GM18861 (cell line): ENCODE results near the gene GRB14.
"Not testable (repeated sequence)": the region's sequence is repeated elsewhere in the genome, so short reads cannot be mapped to it uniquely, and the experiment has no call there.

Experiments used
- ATAC-seq: cut with Tn5 transposase; IDR thresholded peaks from one replicate; pipeline ENCODE4 v1.9.1; 2021; ENCODE audit not compliant: unreplicated experiment

GRB14 gene

GRCh38 chr2:164560902-164561301 lies 60.4 kb downstream of the GRB14 start:
- ATAC-seq, result no peak

DNA sequence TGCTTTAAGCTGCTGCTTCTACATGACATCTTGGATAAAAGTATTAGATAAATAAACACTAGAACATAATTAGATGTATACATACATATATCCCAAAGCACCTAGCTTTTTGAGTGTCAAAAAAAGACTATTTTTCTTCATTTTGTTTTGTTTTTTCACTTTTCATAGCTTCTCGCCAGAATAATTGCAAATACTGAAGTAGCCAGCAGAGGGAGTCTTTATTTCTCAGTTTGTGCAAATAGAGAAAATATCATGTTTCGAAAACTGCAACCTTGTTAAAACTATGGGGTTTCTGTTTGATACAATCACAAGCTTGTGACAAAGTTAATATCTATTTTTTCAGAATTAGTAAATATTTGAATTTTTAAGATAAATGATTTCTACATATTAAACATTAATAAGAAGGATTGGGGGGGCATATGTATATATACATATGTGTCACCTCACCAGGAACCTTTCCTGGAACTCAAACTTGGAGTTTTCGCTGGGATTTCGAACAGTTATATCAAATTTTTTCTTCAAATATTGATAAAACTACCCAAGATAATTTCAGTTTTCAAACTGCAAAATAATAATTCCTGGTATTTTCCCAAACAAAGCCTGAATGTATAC lies 61.0 kb downstream of the GRB14 start:
- peak; percentile 57 for ATAC-seq

DNA sequence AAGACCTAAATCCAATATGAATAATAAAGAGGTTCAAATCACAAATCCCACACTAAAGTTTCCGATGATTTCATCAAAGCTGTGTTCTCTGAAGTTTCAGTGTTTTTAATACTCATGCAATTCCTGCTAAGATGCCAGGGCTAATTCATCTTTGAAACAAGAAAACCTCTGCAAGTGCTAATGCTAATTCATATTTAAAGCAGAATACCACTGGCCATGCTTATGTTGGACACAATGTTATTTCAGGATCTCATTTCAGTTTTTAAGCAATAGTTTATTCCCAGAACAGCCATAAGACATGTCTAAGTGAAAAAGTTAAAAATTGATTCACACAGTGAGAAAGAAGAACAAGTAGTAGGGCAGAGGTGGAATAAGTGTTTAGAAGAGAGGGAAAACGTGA lies 62.8 kb downstream of the GRB14 start:
- ATAC-seq, result no peak

GRCh38 chr2:164554487-164554886 lies 66.8 kb downstream of the GRB14 start:
- ATAC-seq, result no peak

DNA sequence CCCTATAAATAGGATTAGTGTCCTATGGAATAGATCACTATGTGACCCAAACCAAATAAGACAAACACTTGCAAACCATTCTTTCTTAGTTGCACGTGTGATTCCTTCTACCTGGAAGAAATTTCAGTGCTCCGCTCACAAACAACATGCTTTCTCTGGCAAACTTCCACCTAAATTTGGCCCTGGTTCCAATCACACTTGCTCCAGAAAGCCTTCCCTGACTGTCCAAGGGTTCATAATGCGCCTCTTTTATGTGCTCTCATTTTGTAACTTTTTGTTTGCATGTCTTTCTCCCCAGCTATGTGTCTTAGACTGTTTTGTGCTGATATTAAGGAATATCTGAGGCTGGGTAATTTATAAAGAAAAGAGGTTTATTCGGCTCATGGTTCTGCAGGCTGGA lies 69.8 kb downstream of the GRB14 start:
- ATAC-seq, result no peak

- ATAC-seq, result not testable (repeated sequence)
Observed at GRCh38 chr2:164549705-164550104, 71.6 kb downstream of the GRB14 start.

GRCh38 chr2:164545484-164545883 lies 75.8 kb downstream of the GRB14 start:
- ATAC-seq, result no peak

DNA sequence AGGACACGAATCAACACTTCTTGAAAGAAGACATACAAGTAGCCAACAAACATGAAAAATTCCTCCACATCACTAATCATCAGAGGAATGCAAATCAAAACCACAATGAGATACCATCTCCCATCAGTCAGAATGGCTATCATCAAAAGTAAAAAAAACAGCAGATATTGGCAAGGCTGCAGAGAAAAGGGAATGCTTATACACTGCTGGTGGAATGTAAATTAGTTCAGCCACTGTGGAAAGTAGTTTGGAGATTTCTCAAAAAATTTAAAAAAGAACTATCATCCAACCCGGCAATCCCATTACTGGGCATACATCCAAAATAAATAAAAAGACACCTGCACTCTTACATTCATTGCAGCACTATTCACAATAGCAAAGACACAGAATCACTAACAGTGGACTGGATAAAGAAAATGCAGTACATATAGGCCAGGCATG lies 78.7 kb downstream of the GRB14 start:
- no peak for ATAC-seq

DNA sequence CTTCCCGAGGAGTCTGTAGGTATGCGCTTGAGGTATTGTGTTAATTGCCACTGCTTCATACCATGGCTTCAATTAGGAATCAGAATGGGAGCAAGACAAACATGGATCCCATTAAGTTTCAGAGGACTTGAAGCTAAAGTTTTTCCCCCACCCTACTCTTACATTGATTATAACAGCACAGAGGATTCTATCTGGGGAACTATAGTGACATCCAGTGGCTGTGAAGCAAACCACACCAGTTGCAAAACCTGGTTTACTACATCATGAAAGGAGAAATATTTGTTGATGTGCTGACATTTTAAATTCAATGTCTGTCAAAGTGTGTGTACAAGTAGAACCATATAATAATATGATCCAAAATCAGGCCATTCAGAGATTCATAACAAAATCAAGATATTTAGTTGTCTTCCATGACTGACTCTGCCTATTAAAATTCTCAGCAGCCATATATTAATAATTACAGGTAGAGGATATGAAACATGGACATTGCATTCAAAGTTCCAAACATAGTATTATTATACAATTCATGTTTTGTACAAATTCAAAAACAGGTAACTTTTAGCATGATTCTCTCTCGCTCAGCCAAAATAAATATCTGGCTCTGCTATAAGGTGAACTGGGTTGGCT lies 82.9 kb downstream of the GRB14 start:
- ATAC-seq, result peak; percentile 87

GRCh38 chr2:164535280-164536025 lies 85.8 kb downstream of the GRB14 start:
- ATAC-seq, result no peak

DNA sequence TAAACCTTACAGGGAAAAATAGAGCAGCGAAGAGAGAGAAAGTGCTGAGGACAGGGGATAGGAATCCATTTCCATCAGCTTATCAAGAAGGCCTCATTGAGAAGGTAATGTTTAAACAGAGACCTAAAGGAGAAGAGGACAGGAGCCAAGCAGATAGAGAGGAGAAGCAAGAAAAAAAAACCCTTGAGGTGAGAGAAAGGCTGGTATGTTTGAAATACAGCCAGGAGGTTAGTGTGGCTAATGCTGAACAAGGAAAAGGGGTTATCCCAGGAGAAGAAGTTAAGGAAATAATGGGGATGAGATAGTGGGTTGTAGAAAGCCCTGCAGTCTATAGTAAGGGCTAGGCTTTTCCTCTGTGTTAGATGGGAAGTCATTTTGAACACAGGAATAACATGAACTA lies 90.8 kb downstream of the GRB14 start:
- ATAC-seq, result no peak

- ATAC-seq, result no peak
Observed at GRCh38 chr2:164523726-164524125, 97.6 kb downstream of the GRB14 start.

- no peak for ATAC-seq
Observed at GRCh38 chr2:164523009-164523408, 98.3 kb downstream of the GRB14 start.

DNA sequence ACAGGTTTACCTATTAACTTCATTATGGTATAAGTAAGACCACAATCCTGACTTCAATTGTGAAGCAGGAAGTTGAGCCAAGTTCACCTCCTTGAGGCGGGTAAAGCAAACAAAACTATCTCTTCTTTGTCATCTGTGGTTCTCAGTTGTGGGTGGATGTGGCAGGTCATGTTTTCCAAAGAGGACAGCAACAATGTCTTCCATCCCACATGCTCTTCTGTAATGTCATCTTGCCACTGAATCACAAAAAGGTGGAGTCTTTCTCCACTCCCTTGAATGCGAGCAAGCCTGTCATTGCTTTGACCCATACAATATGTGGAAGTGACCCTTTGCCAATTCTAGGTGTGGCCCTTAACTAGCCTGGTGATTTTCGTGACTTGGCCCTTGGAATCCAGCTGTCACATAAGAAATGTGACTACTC lies 98.7 kb downstream of the GRB14 start:
- ATAC-seq, result no peak

GRCh38 chr2:164515734-164516133 lies 105.5 kb downstream of the GRB14 start:
- ATAC-seq, result no peak

DNA sequence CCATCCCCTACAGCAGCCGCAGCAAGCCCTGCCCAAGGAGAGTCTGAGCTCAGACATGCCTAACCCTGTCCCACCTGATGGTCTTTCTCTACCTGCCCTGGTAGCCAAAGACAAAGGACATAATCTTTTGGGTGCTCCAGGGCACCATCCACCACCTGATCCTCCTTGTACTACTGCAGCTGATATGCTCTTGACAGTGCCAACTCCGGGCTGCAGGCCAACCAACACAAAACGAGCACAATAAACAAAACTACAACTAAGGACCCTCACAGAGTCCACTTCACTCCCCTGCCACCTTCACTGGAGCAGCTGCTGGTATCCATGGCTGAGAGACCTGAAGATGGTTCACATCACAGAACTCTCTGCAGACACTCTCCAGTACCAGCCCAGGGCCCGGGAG lies 106.3 kb downstream of the GRB14 start:
- ATAC-seq, result no peak

- ATAC-seq, result no peak
Observed at GRCh38 chr2:164514491-164514890, 106.8 kb downstream of the GRB14 start.

GRCh38 chr2:164512871-164513270 lies 108.4 kb downstream of the GRB14 start:
- ATAC-seq, result no peak

DNA sequence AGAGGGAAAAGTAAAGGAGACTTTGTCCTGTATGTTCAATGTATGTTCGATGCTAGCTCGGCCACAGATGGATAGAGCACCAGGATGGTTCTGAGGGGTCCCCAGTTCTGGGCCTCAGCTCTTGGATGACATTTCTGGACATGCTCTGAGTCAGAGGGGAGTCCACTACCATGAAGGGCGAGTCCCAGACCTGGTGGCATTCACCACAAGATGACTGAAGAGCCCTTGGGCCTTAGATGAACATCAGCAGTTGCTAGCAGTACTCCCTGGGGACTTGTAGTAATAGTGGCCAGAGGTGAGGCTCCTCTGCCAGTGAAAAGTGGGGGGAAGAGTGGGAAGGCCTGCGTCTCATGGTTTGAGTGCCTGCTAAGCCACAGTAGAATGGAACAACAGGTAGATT lies 109.5 kb downstream of the GRB14 start:
- no peak for ATAC-seq

DNA sequence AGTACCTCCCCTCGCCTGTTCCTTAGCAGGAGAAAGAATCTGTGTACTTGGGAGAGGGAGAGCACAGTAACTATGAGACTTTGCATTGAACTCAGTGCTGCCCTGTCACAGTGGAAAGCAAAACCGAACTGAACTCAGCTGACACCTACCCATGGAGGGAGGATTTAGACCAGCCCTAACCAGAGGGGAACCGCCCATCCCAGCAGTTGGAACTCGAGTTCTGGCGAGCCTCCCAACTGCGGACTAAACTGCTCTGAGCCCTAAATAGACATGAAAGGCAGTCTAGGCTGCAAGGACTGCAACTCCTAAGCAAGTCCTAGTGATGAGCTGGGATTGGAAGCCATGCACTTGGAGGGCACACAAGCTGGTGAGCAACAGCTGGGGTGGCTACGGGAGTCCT lies 110.4 kb downstream of the GRB14 start:
- ATAC-seq, result no peak

DNA sequence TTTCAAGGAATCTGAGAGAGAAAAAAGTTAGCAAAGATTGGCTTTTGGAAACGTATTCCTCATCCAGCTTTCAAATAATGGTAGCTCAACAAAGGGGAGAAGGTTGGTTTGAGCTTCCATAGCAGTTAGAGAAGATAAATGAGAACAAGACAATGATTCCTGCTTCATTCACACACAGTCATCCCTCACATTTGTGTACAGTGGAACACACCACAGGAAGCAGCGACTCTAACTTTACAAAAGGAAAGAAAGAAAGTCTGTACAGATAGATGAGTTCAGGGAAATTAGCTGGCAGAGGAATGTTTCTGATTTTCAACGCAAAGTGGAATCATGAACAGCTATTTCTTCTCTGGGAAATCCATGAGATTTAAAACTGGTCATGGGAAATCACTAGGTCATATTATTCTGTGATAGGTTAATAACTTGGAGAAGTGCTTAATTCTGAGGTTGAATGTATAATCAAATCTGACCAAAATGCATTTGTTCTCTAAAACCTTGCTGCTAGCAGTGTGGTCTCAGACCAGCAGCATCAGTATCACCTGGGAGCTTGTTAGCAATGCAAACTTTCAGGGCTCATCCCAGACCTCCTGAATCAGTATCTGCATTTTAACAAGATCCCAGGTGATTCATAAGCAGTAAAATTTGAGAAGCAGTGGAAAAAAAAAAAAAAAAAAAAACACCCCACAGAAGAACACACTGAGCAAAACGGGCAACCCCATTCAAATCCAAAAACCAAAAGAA lies 112.0 kb downstream of the GRB14 start:
- no peak for ATAC-seq

- no peak for ATAC-seq
Observed at GRCh38 chr2:164504253-164504652, 117.0 kb downstream of the GRB14 start.
